OCI-M2 (cell line): Measurements from ENCODE around the gene LIPE.
"Not testable (repeated sequence)": the region's sequence is repeated elsewhere in the genome, so short reads cannot be mapped to it uniquely, and the experiment has no call there.

Experiments
- DNase-seq: peaks from one replicate; lab custom pipeline; 2025; ENCODE audit not compliant: unreplicated experiment; lab: John Stamatoyannopoulos, UW

LIPE gene, protein sequence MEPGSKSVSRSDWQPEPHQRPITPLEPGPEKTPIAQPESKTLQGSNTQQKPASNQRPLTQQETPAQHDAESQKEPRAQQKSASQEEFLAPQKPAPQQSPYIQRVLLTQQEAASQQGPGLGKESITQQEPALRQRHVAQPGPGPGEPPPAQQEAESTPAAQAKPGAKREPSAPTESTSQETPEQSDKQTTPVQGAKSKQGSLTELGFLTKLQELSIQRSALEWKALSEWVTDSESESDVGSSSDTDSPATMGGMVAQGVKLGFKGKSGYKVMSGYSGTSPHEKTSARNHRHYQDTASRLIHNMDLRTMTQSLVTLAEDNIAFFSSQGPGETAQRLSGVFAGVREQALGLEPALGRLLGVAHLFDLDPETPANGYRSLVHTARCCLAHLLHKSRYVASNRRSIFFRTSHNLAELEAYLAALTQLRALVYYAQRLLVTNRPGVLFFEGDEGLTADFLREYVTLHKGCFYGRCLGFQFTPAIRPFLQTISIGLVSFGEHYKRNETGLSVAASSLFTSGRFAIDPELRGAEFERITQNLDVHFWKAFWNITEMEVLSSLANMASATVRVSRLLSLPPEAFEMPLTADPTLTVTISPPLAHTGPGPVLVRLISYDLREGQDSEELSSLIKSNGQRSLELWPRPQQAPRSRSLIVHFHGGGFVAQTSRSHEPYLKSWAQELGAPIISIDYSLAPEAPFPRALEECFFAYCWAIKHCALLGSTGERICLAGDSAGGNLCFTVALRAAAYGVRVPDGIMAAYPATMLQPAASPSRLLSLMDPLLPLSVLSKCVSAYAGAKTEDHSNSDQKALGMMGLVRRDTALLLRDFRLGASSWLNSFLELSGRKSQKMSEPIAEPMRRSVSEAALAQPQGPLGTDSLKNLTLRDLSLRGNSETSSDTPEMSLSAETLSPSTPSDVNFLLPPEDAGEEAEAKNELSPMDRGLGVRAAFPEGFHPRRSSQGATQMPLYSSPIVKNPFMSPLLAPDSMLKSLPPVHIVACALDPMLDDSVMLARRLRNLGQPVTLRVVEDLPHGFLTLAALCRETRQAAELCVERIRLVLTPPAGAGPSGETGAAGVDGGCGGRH

DNA sequence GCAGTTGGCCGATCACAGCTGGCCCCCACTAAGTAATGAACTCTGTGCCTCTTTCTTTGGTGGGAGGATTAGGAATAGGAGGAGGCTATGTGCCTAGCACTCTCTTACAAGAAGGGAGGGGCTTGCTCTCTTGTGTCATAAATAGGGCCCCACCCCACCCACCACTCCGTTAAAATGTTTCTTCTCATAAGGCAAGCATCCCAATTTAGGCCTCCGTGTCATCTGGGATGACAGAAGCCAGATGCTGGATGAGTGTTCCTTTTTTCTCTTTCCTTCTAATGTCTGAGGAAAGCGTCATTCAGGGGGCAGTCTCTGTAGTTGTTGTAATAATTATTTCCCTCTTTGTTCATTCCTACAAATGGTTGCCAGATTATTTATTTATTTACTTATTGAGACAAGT is at the start of gene LIPE:
Gene LIPE (minus strand): TSS at position 76 of the 400 bp plus-strand sequence. CDS start 239 bp downstream, outside the sequence.
- DNase-seq: no peak

DNA sequence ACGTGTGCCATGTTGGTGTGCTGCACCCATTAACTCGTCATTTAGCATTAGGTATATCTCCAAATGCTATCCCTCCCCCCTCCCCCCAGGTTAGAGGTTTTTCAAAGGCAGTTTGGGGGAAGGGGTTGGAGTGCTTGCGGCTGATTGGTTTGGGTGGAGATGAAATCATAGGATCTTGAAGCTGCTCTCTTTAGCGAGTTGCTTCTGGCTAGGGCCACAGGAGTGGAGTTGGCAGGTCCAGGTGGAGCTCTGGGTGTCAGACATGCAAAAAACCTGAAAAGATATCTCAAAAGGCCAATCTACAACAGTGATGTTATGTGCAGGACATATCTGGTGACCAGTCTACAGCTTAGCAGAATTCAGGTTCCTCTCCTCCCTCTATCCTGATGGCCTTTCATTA is 48.2 kb upstream of the LIPE start:
- DNase-seq: no peak

DNA sequence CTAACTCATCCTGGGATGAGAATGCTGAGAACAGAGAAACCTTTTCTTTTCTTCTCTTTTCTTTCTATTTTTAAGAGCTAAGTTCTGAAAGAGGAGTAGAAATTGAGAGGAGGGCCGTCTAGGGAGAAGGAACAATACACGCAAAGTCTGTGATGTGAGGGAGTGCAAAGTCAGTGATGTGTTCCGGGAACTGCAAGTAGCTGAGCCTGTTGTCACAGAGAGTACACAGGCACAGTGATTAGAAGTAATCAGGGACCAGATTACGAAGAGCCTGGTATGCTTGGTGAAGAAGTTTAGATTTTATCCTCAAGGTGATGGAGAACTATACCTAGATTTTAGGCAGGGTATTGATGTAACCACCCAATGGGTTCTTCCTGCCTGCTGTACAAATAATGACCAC is 47.6 kb upstream of the LIPE start:
- DNase-seq: no peak

DNA sequence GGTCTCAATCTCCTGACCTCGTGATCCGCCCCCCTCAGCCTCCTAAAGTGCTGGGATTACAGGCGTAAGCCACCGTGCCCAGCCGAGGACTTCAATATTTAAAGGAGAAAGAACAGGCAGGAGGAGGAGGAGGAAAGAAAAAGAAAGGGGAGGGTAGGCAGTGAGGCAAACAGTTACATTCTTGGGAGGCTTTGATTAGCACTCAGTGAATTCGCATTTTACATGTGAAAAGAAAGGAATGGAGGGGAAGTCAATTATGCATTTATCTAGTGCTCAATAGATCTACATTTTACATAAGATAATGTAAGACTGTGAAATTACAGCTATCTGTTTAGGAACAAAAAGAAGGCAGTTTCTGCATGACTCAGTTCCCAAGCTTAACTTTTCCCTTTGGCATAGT is 46.5 kb upstream of the LIPE start:
- no peak for DNase-seq

DNA sequence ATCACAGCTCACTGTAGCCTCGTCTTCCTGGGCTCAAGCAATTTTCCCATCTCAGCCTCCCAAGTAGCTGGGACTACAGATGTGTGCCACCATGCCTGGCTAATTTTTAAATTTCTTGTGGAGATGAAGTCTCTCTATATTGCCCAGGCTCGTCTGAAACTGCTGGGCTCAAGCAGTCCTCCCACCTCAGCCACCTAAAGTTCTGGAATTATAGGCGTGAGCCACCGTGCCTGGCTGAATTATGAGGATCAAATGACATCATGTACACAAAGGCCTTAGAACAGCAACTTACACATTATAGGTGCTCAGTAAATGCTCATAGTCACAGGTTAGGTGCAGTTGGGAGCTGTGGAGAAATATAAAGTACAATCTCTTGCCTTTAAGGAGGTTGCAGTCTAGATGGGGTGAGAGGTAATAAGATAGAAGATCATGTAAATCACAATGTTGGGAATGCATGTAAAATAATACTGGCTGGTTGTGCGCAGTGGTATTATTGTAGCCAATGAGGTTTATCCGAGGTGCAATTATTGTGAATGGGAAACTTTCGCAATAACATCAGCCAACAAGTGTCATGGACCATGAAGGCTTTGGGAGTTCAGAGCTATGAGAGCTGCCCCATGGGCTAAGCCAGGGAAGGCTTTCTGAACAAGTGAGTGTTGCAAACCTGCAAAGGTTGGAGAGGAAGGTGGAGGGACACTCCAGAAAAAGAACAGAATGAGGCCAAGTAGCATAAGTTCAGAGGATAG is 45.4 kb upstream of the LIPE start:
- no peak for DNase-seq

DNA sequence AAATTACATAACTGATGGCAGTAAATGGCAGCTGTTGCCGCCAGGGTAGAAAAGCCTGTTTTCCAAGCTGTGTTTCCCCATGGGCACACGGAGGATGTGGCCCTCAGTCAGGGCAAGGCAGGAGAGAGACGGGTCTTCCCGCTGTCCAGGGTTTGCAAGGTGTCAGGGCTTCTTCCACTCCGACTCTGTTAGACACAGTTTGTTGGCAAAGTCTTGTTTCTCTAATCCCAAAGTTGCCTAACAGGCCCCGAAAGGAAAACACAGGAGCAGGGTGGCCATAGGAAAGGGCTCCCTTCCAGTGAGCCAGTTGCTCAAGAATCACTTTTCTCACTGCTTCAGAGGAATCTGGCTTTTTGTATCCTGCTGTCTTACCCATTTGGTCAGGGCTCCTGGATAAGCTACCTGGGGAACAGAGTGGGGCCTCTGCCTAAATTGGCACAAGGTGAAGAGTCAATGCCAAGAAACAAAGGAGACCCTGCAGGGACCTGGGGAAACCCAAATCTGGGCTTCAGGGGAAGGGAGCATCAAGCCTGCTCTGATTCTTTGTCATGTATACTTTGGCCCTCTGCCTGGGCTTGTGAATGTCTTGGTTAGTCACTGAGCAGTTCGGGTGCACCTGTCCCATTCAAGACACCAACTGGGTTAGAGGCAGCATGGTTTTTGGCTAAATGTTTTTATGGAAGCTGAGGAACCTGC is 44.5 kb upstream of the LIPE start:
- DNase-seq: no peak

DNA sequence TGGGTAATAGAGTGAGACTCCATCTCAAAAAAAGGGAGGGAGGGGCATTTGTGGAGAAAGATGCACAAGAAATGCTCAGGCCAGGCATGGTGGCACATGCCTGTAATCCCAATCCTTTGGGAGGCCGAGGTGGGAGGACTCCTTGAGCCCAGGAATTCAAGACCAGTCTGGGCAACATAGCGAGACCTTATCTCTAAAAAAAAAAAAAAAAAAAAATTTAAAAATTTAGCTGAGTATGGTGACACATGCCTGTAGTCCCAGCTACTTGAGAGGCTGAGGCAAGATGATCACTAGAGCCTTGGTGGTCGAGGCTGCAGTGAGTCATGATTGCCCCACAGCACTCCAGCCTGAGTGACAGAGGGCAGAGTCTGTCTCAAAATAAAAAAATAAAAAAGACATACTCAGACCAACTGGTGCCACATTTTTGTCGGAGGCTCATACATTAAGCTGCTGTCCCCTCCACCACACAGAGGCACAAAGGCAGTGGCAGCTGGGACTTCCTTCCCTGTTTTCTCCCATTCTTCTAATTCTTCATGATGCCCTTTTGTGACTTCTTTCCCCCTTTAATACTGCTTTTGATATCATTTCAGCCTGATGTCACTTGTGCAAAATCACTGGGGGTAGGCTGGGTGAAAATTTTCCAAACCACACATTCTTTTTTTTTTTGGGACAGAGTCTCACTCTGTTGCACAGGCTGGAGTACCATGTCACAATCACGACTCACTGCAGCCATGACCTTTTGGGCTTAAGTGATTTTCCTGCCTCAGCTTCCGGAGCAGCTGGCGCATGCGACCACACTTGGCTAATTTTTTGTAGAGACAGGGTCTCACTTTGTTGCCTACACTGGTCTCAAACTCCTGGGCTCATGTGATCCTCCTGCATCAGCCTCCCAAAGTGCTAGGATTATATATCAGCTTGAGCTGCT is 42.4 kb upstream of the LIPE start:
- no peak for DNase-seq

DNA sequence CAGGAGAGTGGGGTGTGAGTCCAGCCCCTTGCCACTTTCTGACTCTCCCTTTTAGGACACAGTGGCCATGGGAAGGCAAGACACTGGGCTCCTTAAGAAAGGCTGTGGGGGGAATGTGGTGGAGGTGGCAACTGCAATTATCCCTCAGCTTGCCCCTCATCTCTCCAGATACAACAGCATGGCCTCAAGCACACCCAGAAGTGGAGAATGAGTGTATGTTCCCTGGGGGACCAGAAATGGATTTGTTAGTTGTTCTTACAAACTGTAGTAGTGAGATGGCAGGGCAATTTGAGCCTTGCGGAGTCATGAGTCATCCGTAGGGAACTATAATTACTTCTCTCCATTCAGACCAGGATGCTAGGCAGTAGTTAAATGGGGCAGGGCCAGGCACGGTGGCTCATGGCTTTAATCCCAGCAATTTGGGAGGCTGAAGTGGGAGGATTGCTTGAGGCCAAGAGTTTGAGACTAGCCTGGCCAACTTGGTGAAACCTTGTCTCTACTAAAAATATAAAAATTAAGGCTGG is 41.1 kb upstream of the LIPE start:
- no peak for DNase-seq

DNA sequence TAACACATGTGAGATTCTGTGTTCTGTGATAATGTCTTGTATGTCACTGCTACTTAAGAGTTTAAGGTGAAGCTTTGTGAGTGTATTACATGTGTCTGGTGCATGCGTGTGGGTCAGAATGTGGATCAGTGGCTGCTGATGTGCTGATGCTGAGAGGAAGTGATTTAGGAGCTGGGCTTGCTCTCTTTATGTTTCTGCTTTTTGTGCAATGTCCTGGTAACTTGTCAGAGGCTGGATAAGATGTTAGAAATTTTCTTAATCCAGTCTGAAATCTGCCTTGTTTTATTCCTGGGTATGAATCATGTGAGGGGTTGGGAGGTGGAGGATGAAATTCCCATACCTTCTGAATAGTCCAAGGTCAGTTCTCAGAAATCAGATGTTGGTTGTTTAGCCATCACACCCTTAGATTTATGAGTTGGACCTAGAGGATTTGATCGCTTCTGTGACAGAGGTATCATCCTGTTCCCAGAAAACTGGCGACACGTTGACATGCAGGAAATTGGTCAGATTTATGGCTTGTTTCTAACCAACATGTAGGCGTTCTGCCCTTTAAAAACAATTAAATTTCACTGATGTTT is 40.1 kb upstream of the LIPE start:
- no peak for DNase-seq

DNA sequence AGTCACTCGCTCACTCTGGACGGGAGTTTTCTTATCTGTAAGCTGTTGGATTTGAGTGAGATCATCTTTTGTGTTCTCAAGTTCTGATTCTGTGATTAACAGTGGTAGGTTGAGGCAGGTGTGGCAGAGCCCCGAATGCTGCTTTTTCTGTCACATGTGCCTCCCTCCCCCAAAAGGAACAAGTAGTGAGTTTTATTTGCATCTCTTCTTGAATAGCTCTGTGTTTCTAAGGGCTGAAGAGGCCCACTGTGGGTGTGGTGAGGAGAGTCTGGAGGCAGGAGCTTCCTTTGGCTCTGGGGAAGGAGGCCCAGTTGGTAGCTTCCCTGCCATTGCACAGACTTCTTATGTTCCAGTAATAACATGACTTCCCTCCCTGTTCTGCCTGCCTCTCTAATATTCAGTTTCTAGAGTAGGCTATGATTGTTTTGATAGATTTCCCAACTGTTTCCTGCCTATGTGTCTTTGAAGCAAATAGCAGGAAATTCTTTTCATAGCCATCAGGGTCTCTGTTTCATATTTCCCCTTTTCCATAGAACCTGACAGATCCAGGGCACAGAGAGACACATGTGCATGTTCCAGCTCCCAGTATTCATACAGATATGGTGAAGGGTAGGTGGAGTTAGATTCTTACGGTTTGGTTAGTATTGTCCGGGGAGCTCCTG is 39.5 kb upstream of the LIPE start:
- DNase-seq: no peak

DNA sequence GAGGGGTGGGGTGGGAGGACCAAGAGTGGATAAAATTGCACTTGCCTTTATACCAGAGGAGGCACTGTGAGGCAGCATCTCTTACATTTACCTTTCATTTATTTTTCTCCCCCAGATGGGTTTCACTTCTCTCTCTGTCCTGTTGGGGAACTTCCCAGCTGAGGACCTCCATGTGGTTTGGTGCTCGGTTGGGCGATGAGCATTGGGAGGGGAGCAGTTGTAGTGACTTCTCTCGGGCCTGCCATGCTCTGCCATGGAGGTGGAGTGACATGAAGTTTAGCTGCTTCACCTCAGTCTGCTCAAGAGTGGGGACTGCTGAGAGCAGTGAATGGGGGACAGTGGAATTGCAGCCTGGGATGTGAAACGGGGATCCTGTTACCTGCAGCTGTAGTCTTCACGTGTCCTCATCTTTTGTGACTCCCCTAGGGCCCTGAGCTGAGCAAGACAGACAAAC is 38.7 kb upstream of the LIPE start:
- no peak for DNase-seq

DNA sequence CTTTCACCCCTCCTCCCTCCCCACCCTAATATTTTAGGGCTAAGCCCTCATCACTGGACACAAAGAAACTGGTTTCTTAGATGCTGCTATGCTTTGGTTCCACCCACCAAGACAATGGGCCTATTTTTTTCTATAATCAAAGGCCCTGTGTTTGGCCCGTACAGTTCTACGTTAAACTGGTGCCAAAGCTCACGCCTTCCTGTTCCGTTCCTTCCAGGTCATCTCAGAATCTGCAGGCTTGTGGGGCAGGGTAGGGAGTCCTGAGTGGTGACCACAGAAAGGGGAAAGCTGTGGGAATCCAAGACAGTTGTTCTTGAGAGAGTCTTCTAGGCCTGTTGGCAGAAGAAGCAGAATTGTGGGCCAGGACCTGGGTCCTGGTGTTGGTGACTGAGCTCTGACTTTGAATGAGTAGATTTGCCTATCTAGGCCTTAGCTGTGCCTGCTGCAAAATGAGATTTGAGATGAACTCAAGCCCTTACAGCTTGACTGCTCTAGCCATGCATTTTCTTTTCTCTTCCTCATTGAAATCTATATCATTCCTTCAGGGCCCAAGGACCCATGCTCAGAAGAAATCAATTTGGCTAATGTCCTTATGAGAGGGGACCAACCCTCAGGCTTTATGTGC is 34.6 kb upstream of the LIPE start:
- DNase-seq: no peak

DNA sequence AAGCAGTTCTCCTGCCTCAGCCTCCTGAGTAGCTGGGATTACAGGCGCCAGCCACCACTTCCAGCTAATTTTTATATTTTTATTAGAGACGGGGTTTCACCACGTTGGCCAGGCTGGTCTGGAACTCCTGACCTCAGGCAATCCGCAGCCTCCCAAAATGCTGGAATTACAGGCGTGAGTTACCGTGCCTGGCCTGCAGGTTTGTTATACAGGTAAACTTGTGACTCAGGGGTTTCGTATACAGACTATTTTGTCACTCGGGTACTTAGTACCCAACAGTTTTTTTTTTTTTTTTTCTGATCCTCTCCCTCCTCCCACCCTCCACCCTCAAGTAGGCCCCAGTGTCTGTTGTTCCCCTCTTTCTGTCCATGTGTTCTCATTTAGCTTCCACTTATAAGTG is 34.0 kb upstream of the LIPE start:
- DNase-seq: not testable (repeated sequence)

DNA sequence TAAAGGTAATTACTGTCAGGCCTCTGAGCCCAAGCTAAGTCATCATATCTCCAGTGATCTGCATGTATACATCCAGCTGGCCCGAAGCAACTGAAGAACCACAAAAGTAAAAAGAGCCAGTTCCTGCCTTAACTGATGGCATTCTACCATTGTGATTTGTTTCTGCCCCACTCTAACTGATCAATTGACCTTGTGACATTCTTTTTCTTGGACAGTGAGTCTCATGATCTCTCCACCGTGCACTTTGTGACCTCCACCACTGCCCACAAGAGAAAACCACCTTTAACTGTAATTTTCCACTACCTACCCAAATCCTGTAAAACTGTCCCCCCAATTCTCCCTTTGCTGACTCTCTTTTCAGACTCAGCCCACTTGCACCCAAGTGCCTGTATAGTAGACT is 32.7 kb upstream of the LIPE start:
- DNase-seq: no peak

DNA sequence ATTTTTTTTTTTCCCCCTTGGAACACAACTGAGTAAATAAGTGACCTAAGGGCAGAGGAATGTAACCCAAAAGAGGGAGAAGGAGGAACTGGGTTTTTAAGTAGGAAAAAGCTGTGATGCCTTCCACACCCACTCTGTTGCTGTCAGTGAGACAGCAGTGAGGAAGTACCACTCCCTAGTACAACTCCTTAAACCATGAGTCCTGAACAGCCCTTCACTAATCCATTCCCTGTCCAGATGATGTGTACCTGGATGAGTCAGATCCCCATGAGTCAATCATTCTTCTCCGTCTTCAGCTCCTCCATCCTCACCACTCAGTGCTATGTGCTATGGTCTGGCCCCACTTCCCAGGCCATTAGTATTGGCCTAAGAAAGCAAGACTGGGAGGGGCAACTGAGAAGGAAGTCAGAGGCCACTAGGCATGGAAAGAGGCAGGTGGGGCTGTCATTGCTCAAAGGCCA is 28.5 kb upstream of the LIPE start:
- DNase-seq: no peak

DNA sequence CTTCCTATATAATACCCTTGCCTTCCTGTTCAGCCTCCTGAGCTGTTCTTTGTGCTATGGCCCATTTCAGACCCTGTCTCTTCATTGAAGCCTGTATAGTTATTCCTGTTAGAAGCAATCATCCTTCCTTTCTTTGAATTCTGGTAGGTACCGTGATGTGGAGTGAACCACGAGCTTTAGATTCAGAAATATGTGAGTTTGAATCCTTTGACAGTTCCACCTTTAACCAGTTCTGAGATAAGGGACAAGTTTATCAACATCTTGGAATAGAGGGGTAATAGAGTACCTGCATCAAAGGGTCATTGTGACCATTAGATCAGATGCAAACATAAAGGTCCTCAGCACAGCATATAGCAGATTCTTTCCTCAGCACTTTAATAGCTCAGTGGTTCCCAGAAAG is 27.9 kb upstream of the LIPE start:
- DNase-seq: no peak

DNA sequence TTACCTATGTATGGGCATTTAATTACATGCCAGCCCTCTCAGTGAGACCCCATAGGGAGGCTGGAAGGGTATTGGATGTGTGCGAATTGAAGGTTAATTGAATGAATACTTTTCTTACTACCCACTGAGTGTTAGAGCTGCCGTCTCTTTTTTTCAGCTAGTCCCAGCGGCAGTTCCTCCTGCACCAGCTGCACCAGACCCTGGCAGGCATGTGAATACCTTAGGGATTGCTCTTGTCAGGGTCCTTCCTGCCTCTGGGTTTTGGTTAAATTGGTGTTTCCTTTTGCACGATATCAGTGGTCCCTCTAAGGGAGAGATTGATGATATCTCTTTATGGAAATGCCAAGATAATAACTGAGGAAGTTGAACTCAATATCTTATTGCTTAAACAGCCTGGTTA is 25.4 kb upstream of the LIPE start:
- no peak for DNase-seq
